Trophoblast cell (in vitro differentiated cells and primary cell): ENCODE measurements around the gene USP53.
A peak's percentile ranks its signal among the peaks of the same experiment; 100 is the strongest.
"Not testable (repeated sequence)": the region's sequence is repeated elsewhere in the genome, so short reads cannot be mapped to it uniquely, and the experiment has no call there.

Source experiments
- DNase-seq, 2 donors: peaks; one replicate each; pipeline ENCODE4 v3.0.0-alpha.2; 2016
- H2AFZ ChIP-seq: 2 replicates; pipeline ENCODE4 v1.6.1; 2013; ENCODE audit warnings: low read length, moderate library complexity, mild to moderate bottlenecking; ENCODE audit not compliant: insufficient read depth, poor library complexity
- H2AK5ac ChIP-seq: 2 replicates; pipeline ENCODE4 v1.6.1; 2013; ENCODE audit warnings: mild to moderate bottlenecking, low read length
- H2BK120ac ChIP-seq: 2 replicates; pipeline ENCODE4 v1.6.1; 2013; ENCODE audit warnings: low read length, mild to moderate bottlenecking, moderate library complexity; ENCODE audit not compliant: insufficient read depth, poor library complexity
- H2BK12ac ChIP-seq: 2 replicates; pipeline ENCODE4 v1.6.1; 2013; ENCODE audit warnings: mild to moderate bottlenecking, low read length, moderate library complexity
- H2BK5ac ChIP-seq: 2 replicates; pipeline ENCODE4 v1.6.1; 2013; ENCODE audit warnings: low read length, low read depth, moderate library complexity, mild to moderate bottlenecking; ENCODE audit not compliant: poor library complexity
- H3K14ac ChIP-seq: 2 replicates; pipeline ENCODE4 v1.6.1; 2013; ENCODE audit warnings: mild to moderate bottlenecking, low read length
- H3K18ac ChIP-seq: 2 replicates; pipeline ENCODE4 v1.6.1; 2013; ENCODE audit warnings: mild to moderate bottlenecking, low read length
- H3K23ac ChIP-seq: 2 replicates; pipeline ENCODE4 v1.6.1; 2013; ENCODE audit warnings: low read length
- H3K27ac ChIP-seq: 2 replicates; pipeline ENCODE4 v1.5.1; 2013; ENCODE audit warnings: low read depth, mild to moderate bottlenecking, inconsistent platforms, low read length, moderate library complexity
- H3K27me3 ChIP-seq: 2 replicates; pipeline ENCODE4 v1.6.1; 2013; ENCODE audit warnings: inconsistent platforms, mild to moderate bottlenecking, low read length, moderate library complexity; ENCODE audit not compliant: insufficient read depth
- H3K36me3 ChIP-seq, 2 experiments: 1 replicate in 1 of 2; 2 replicates in 1 of 2; pipeline ENCODE4 v1.6.1; 2013; ENCODE audit warnings: low read length in 2 of 2, mild to moderate bottlenecking in 2 of 2, moderate library complexity in 1 of 2; ENCODE audit not compliant: insufficient read depth in 2 of 2, control insufficient read depth in 1 of 2
- H3K4ac ChIP-seq: 2 replicates; pipeline ENCODE4 v1.6.1; 2013; ENCODE audit warnings: low read depth, mild to moderate bottlenecking, low read length, moderate library complexity
- H3K4me1 ChIP-seq, 2 experiments: 1 replicate in 1 of 2; 2 replicates in 1 of 2; pipeline ENCODE4 v1.6.1; 2013; ENCODE audit warnings: low read length in 2 of 2, mild to moderate bottlenecking in 2 of 2, moderate library complexity in 1 of 2; ENCODE audit not compliant: insufficient read depth in 2 of 2, control insufficient read depth in 1 of 2
- H3K4me2 ChIP-seq: 2 replicates; pipeline ENCODE4 v1.6.1; 2013; ENCODE audit warnings: inconsistent platforms, mild to moderate bottlenecking, low read length, moderate library complexity
- H3K4me3 ChIP-seq: 2 replicates; pipeline ENCODE4 v1.5.1; 2013; ENCODE audit warnings: mild to moderate bottlenecking, low read depth, low read length, inconsistent platforms
- H3K79me1 ChIP-seq: one replicate; pipeline ENCODE4 v1.6.1; 2013; ENCODE audit warnings: low read length
- H3K79me2 ChIP-seq: 2 replicates; pipeline ENCODE4 v1.6.1; 2013; ENCODE audit warnings: low read length, mild to moderate bottlenecking; ENCODE audit not compliant: control insufficient read depth, insufficient read depth, poor library complexity
- H3K9ac ChIP-seq: 2 replicates; pipeline ENCODE4 v1.6.1; 2013; ENCODE audit warnings: mild to moderate bottlenecking, low read length
- H3K9me3 ChIP-seq: 2 replicates; pipeline ENCODE4 v1.6.1; 2013; ENCODE audit warnings: low read depth, mild to moderate bottlenecking, control low read depth, inconsistent platforms, low read length; ENCODE audit not compliant: insufficient read depth
- H4K12ac ChIP-seq: 2 replicates; pipeline ENCODE4 v1.6.1; 2013; ENCODE audit warnings: low read depth, mild to moderate bottlenecking, low read length, moderate library complexity
- H4K8ac ChIP-seq: 2 replicates; pipeline ENCODE4 v1.6.1; 2013; ENCODE audit warnings: low read depth, mild to moderate bottlenecking, low read length, moderate library complexity
- H4K91ac ChIP-seq: one replicate; pipeline ENCODE4 v1.6.1; 2013; ENCODE audit warnings: low read depth, mild to moderate bottlenecking, low read length, moderate library complexity
- WGBS: extraction: QIAGEN DNeasy Blood & Tissue Kit; methylation state at CpG from one replicate; pipeline ENCODE4 v1.1.7; 2013; ENCODE audit warnings: missing lambda C conversion rate; ENCODE audit not compliant: insufficient read length, insufficient coverage; ENCODE audit errors: extremely low coverage; 5-methylcytosine and 5-hydroxymethylcytosine counted together

Gene USP53

DNA sequence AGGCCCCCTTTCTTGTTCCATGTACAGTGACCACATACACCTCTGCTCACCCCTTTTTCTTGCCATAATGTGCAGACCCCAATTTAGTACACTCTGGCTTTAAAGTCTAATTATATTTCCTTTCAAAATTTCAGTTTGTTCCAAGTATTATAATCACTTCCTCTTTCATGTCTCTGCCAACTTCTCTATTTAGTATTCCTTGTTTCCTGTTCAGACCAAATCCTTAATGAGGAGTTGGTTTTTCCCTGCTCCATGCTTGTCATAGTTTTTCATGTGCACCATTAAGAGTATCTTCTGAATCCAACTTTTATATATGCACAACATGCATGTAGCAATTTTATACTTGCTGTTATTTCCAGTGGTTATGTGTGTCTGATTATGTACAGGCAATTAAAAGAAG, 32.3 kb downstream of the USP53 start:
- Histone ChIP-seq H3K9me3 (no peaks in the 10 kb centered on the region), H3K36me3 (peaks cover 5 to 12% of the 10 kb centered on the region in 2 experiments), H2BK120ac (no peak overlapping the region), H3K27ac (no peak overlapping the region), H3K18ac (no peak overlapping the region), H3K4me3 (no peak overlapping the region), H3K4me1 (no peaks in the 10 kb centered on the region), H3K27me3 (no peaks in the 10 kb centered on the region), H2AK5ac (no peak overlapping the region), H2BK12ac (no peak overlapping the region), H3K79me1 (no peaks in the 10 kb centered on the region), H3K14ac (no peak overlapping the region), H3K23ac (no peak overlapping the region), H3K9ac (no peak overlapping the region), H3K4ac (no peak overlapping the region), H2BK5ac (no peak overlapping the region), H4K91ac (no peak overlapping the region), H3K79me2 (no peaks in the 10 kb centered on the region), H2AFZ (no peak overlapping the region), H4K12ac (no peak overlapping the region), H3K4me2 (no peak overlapping the region), H4K8ac (no peak overlapping the region)
- no peak for DNase-seq

DNA sequence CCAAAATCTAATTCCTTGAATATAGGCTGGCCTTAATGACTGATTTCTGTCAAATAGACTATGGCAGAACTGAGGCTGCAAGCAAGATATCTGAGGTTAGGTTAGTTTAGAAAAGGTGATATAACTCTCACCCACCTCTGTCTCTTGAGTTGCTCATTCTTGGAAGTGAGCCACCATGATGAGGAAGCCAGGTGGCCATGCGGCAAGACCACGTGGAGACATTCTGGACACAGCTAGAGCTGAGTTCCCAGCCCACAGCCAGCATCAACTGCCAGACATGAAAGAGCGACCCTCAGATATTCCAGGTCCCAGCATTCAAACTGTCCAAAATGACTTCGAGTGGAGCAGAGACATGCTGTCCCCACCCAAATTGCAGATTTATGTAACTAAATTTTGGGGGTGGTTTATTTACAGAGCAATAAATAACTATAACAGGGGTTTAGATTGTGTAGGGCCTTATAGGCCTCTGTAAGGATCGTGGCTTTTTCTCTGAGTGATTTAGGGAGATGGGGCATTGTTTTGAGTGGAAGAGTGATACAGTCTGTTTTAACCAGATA, 33.7 kb downstream of the USP53 start:
- Histone ChIP-seq H3K27ac (no peak overlapping the region), H3K79me2 (no peaks in the 10 kb centered on the region), H3K4me1 (no peaks in the 10 kb centered on the region), H4K8ac (no peak overlapping the region), H3K14ac (no peak overlapping the region), H4K91ac (no peak overlapping the region), H3K9me3 (no peaks in the 10 kb centered on the region), H3K79me1 (no peaks in the 10 kb centered on the region), H2BK5ac (no peak overlapping the region), H3K36me3 (peaks cover 5 to 12% of the 10 kb centered on the region in 2 experiments), H3K18ac (no peak overlapping the region), H3K9ac (no peak overlapping the region), H3K23ac (no peak overlapping the region), H4K12ac (no peak overlapping the region), H2AFZ (no peak overlapping the region), H2BK12ac (no peak overlapping the region), H3K4me2 (no peak overlapping the region), H3K4me3 (no peak overlapping the region), H2AK5ac (no peak overlapping the region), H3K4ac (no peak overlapping the region), H2BK120ac (no peak overlapping the region), H3K27me3 (no peaks in the 10 kb centered on the region)
- WGBS: no CpG with 5 or more reads among the region's 5 CpGs
- DNase-seq: no peak

DNA sequence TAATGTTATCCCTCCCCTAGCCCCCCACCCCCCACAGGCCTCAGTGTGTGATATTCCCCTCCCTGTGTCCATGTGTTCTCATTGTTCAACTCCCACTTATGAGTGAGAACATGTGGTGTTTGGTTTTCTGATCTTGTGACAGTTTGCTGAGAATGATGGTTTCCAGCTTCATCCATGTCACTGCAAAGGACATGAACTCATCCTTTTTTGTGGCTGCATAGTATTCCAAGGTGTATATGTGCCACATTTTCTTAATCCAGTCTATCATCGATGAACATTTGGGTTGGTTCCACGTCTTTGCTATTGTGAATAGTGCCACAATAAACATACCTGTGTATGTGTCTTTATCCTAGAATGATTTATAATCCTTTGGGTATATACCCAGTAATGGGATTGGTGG, 38.5 kb downstream of the USP53 start:
- H2BK12ac ChIP-seq, H3K9ac ChIP-seq, H3K18ac ChIP-seq, H4K8ac ChIP-seq, H2BK5ac ChIP-seq, H3K4me3 ChIP-seq, H3K79me1 ChIP-seq, H2AK5ac ChIP-seq, H3K4ac ChIP-seq, H3K4me2 ChIP-seq, H2BK120ac ChIP-seq, H3K79me2 ChIP-seq, H2AFZ ChIP-seq, DNase-seq, H3K27me3 ChIP-seq, H3K4me1 ChIP-seq, H3K14ac ChIP-seq, H4K91ac ChIP-seq, H3K9me3 ChIP-seq, H3K23ac ChIP-seq, H4K12ac ChIP-seq, H3K27ac ChIP-seq: not testable (repeated sequence)
- no CpG with 5 or more reads among the region's 2 CpGs for WGBS
- peaks cover 10 to 19% of the 10 kb centered on the region in 2 experiments for H3K36me3 ChIP-seq

DNA sequence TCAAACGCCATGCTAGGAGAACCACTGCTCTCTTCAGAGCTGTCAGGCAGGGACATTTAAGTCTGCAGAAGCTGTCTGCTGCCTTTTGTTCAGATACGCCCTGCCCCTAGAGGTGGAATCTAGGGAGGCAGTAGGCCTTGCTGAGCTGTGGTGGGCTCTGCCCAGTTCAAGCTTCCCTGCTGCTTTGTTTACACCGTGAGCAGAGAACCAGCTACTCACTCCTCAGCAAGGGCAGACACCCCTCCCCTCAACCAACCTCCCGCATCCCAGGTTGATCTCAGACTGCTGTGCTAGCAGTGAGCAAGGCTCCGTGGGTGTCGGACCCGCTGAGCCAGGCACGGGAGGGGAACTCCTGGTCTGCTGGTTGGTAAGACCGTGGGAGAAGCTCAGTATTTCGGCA, 42.7 kb downstream of the USP53 start:
- H3K9ac ChIP-seq, H4K91ac ChIP-seq, H3K18ac ChIP-seq, H2AFZ ChIP-seq, H4K12ac ChIP-seq, H2BK5ac ChIP-seq, H2AK5ac ChIP-seq, H3K4me2 ChIP-seq, H2BK12ac ChIP-seq, H3K9me3 ChIP-seq, H3K14ac ChIP-seq, H3K27me3 ChIP-seq, H3K23ac ChIP-seq, H4K8ac ChIP-seq, H2BK120ac ChIP-seq, H3K4me1 ChIP-seq, H3K27ac ChIP-seq, DNase-seq, H3K4ac ChIP-seq, H3K79me2 ChIP-seq, H3K79me1 ChIP-seq: not testable (repeated sequence)
- Histone ChIP-seq H3K36me3 (peaks cover 13% of the 10 kb centered on the region in 2 experiments), H3K4me3 (peak overlapping the region; percentile 25)
- no CpG with 5 or more reads among the region's 10 CpGs for WGBS
